Cerebellar cortex (tissue), 1 donor: ENCODE measurements around the gene KRT36.

Experiments
- DNase-seq: peaks from one replicate; pipeline ENCODE4 v3.0.0-alpha.2; 2015; ENCODE audit warnings: low spot score

The KRT36 gene

DNA sequence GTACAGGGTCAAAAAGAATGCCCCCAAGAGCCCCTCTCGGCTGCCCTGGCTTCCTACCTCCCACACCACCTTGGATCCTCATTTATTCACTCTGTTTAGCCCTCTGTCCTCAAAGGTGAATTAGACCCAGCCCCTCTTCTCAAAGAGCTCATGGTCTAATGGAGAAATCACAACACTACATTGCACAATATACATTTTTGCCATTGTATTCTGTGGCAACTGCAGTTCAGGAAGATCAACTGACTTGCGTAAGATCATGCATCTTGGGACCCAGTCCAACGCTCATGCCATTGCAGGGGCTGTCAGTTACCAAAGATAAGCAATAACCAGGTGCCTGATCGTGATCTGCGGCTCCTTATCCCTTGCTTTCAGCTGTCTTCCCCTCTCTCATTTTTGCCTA lies 50.3 kb downstream of the KRT36 start:
- DNase-seq: no peak

- DNase-seq: no peak
Observed at GRCh38 chr17:41437769-41438168, 51.9 kb downstream of the KRT36 start.

DNA sequence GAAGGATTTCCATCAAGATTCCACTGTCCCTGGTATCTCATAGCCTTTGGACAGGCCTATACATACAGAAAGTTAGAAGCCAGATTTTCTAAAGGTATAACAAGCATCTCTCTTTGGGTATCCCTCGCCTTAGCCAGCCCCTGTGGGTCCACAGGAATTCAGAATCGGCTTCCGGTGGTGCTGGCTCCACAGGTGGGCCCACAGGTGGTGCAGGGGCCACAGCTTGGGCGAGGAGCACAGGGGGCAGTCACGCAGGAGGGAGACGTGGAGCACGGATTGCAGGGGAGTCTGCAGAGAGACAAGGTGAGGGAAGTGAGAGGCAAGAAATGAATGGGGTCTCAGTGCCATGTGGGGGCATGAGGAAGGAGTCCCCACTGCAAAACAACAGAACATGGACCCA lies 52.5 kb downstream of the KRT36 start:
- no peak for DNase-seq
